Uterus (tissue), 2 donors: ENCODE data around the gene NEU4.

Experiments used
- CTCF ChIP-seq, 4 experiments: fragments of 200-600 bp in 2 of 4; fragments of 450-650 bp in 2 of 4; sonication (generic) in 2 of 4; IDR thresholded peaks; one replicate each; pipeline ENCODE4 v1.5.1; 2016 to 2019; ENCODE audit warnings: antibody characterized with exemption in 4 of 4, mild to moderate bottlenecking in 2 of 4, moderate library complexity in 1 of 4
- POLR2A ChIP-seq, 2 donors: fragments of 450-650 bp; IDR thresholded peaks; one replicate each; pipeline ENCODE4 v1.6.1; 2016; ENCODE audit warnings: antibody characterized with exemption in 2 of 2, mild to moderate bottlenecking in 1 of 2, moderate library complexity in 1 of 2

DNA sequence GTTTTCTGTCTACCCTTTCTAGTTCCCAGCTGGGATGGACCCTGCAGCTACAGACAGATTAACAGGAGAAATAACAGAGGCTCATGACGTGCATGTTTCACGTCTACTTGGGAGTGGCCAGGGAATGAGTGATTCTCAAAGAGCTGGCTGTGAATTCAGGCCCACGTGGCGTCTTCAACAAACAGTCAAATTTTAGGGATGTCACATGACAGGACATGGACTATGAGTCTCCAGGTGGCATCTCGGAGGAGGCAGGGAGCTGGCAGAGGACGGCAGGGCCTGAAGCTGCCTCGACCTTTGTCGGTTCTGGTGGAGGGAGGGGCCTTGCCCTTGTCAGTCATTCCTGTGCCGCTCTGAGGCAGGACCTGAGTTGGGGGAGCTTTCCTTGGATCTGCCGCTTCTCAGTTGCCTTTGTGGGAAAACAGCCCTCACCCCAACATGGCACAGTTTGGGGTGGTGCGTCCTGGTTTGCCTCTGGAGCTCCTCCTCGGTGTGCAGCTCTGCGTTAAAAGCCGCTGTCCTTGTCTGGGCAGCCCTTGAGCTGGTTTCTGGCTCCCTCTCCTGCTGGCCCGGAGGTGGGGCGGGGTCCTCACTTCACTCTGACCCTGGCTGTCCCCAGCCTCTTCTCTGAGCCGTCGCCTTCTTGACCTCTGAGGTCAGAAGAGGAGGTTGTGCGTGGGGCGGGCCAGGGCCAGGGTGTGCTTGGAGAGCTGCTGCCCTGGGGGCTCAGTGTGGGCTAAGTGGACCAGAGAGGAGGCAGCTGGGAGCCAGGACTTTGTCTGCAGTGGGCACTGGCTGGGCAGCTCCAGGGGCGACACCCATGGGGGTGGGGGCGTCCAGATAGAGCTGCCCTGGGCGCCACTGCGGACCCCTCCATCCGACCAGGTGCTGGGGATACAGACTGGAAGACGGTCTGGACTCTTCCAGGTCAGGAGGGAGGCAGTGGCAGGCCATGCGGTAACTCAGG, 44.4 kb upstream of the NEU4 start:
- TF ChIP-seq POLR2A (IDR thresholded peaks at IDR 0.05): no peak
- no peak for TF ChIP-seq CTCF (IDR thresholded peaks at IDR 0.05)
